ENCODE measurements around the gene LAMB4. TPM values are rescaled to one million over a fixed set of nuclear protein-coding genes. Genes with fewer than 3 reads are reported as not detected.

The LAMB4 gene
- total and polyA plus RNA-seq, 2 experiments from 2014 or later: not detected

GRCh38 chr7:108157606-108158335 lies 27.6 kb upstream of the LAMB4 start:
- Histone ChIP-seq H4K20me1 (replicated peaks; ENCODE audit: insufficient read depth) (no peaks in the 10 kb centered on the region), H3K36me3 (ENCODE audit: insufficient read depth) (no peaks in the 10 kb centered on the region), H3K27me3 (ENCODE audit: insufficient read depth) (no peaks in the 10 kb centered on the region), H3K4me3 (no peak overlapping the region), H3K4me2 (no peak overlapping the region), H3K79me2 (replicated peaks; ENCODE audit: insufficient read depth) (no peaks in the 10 kb centered on the region), H3K9me2 (ENCODE audit: insufficient read depth) (no peaks in the 10 kb centered on the region), H2AFZ (no peak overlapping the region), H3K27ac (ENCODE audit: low read depth) (no peak overlapping the region), H3K4me1 (ENCODE audit: insufficient read depth) (peaks cover 6% of the 10 kb centered on the region; the same call in 1 of the 2 replicates), H3F3A (replicated peaks; ENCODE audit: low read depth) (no peaks in the 10 kb centered on the region)
- DNase-seq (ENCODE audit: low spot score): no peak
- Mint-ChIP-seq H3K27ac (no peak overlapping the region), H3K27me3 (ENCODE audit: insufficient read depth, low read depth, poor library complexity) (no peaks in the 10 kb centered on the region), H3K9me3 (no peaks in the 10 kb centered on the region), H3K36me3 (ENCODE audit: low read depth) (no peaks in the 10 kb centered on the region), H3K4me3 (no peak overlapping the region), H3K4me1 (no peaks in the 10 kb centered on the region)
- TF ChIP-seq ZNF114 (CRISPR knock-in tag; IDR thresholded peaks at IDR 0.05) (no peak), NANOG (IDR thresholded peaks at IDR 0.05; ENCODE audit: borderline replicate concordance) (no peak), CTCF (conservative IDR thresholded peaks at IDR 0.05; ENCODE audit: low read depth in 2 of 2) (no peak), EZH2 (IDR thresholded peaks at IDR 0.05; ENCODE audit: low read depth, unreplicated experiment) (no peak), CREB1 (CRISPR knock-in tag; IDR thresholded peaks at IDR 0.05; ENCODE audit: low read depth) (no peak), POLR2AphosphoS5 (IDR thresholded peaks at IDR 0.05; ENCODE audit: low read depth) (no peak), ZNF462 (CRISPR knock-in tag; IDR thresholded peaks at IDR 0.05) (no peak), EZH2phosphoT487 (IDR thresholded peaks at IDR 0.05; ENCODE audit: unreplicated experiment) (no peak), JUNB (IDR thresholded peaks at IDR 0.05; ENCODE audit: unreplicated experiment) (no peak), ETS1 (IDR thresholded peaks at IDR 0.05) (no peak), ZNF331 (CRISPR knock-in tag; IDR thresholded peaks at IDR 0.05; ENCODE audit: low read depth) (no peak), REST (IDR thresholded peaks at IDR 0.05; ENCODE audit: unreplicated experiment) (no peak)
- ATAC-seq: no peak

Data from GM23338 (cell line).